Retinal pigment epithelial cell (primary cell): ENCODE results near the gene SERPINA10.

Experiments used
- DNase-seq: peaks from one replicate; pipeline ENCODE4 v3.0.0-alpha.2; 2010; ENCODE audit warnings: low read depth
- H3K4me3 ChIP-seq: 2 replicates; pipeline ENCODE4 v1.5.1; 2011; ENCODE audit warnings: mild to moderate bottlenecking, low read length, control low read depth, moderate library complexity
- TF ChIP-seq, protein P1 (sequence below): conservative IDR thresholded peaks from 2 replicates; pipeline ENCODE4 v1.5.1; 2011; ENCODE audit warnings: low read depth, low read length, control low read depth, inconsistent platforms

SERPINA10 gene

DNA sequence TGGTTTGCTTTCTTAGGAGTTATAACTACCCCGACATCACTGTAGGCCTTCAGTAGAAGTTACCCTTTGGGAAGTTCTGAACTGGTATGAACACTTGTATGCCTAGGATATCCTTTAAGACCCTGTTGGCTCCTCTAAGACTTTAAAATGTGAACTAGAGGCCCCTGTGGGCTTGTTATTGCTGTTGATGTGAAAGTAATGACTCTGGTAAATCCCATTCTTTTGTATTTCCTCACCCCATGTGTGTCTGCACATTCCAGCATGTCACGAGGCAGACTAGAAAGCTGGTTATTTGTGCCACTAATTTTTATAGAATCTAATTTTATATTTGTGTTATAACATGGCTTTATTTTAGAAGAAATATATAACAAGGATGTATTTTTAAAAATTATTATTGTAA, 48.9 kb downstream of the SERPINA10 start:
- H3K4me3 ChIP-seq, result no peak overlapping the region
- TF ChIP-seq, protein P1, sequence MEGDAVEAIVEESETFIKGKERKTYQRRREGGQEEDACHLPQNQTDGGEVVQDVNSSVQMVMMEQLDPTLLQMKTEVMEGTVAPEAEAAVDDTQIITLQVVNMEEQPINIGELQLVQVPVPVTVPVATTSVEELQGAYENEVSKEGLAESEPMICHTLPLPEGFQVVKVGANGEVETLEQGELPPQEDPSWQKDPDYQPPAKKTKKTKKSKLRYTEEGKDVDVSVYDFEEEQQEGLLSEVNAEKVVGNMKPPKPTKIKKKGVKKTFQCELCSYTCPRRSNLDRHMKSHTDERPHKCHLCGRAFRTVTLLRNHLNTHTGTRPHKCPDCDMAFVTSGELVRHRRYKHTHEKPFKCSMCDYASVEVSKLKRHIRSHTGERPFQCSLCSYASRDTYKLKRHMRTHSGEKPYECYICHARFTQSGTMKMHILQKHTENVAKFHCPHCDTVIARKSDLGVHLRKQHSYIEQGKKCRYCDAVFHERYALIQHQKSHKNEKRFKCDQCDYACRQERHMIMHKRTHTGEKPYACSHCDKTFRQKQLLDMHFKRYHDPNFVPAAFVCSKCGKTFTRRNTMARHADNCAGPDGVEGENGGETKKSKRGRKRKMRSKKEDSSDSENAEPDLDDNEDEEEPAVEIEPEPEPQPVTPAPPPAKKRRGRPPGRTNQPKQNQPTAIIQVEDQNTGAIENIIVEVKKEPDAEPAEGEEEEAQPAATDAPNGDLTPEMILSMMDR, result no peak
- peak; percentile 63 for DNase-seq

DNA sequence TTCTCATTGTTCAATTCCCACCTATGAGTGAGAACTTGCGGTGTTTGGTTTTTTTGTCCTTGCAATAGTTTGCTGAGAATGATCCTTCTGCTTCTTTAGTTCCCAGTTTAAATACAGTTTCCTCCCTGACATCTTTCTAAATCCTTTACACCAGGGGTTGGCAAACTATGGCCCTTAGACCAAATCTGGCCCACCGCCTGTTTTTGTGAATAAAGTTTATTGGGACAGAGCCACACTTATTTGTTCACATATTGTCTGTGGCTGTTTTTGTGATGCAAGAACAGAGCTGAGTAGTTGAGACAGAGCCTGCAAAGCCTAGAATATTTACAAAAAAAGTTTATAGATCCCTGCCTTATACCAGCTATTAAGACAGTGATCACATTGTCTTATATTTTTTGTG, 53.7 kb downstream of the SERPINA10 start:
- no peak overlapping the region for H3K4me3 ChIP-seq
- TF ChIP-seq, protein P1, result no peak
- no peak for DNase-seq

DNA sequence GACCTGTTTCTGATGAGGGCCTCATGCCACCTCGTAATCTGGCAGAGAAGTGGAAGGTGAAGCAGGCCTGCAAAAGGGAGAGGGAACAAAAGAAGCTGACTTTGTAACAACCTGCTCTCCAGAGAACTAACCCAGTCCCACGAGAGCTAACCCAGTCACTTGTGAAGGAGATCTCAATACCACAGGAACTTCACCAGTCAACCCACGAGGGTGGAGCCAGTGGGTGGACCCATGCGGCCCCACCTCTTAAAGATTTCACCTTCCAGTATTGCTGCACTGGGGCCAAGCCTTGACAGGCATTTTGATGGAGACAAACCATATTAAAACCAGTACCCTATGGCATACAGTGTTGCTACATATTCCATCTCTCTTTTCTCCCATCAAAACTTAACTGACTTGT, 55.1 kb downstream of the SERPINA10 start:
- no peak for DNase-seq
- H3K4me3 ChIP-seq, result no peak overlapping the region
- TF ChIP-seq, protein P1, result no peak

DNA sequence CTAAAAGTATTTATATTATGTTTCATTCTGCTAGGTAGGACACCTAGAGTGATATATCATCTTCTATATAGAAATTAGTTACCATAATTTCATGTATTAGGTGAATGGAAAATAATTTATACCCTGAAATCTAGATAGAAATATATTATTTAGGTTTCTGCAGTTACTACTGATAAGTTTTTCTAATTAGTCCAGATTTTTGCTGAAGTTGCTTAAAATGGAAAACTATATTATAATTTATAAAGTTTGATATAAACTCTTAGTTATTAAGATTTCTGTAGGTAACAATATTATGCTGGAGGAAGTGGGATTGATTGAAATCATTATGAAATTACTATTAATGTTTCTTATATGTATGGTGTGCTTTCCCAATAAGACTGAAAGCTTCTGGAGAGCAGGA, 56.0 kb downstream of the SERPINA10 start:
- DNase-seq, result no peak
- no peak overlapping the region for H3K4me3 ChIP-seq
- TF ChIP-seq, protein P1, result no peak
